GM11168 (cell line): ENCODE results near the gene RAB21.
"Not testable (repeated sequence)": the region's sequence is repeated elsewhere in the genome, so short reads cannot be mapped to it uniquely, and the experiment has no call there.

ENCODE experiments used
- in situ Hi-C: fragments of 300-500 bp; cut with MboI; formaldehyde crosslinking; loops from one replicate; pipeline ENCODE4 v1.12.0; 2022; ENCODE audit warnings: low sequenced_read_pairs; ENCODE audit not compliant: unreplicated experiment

Gene RAB21

DNA sequence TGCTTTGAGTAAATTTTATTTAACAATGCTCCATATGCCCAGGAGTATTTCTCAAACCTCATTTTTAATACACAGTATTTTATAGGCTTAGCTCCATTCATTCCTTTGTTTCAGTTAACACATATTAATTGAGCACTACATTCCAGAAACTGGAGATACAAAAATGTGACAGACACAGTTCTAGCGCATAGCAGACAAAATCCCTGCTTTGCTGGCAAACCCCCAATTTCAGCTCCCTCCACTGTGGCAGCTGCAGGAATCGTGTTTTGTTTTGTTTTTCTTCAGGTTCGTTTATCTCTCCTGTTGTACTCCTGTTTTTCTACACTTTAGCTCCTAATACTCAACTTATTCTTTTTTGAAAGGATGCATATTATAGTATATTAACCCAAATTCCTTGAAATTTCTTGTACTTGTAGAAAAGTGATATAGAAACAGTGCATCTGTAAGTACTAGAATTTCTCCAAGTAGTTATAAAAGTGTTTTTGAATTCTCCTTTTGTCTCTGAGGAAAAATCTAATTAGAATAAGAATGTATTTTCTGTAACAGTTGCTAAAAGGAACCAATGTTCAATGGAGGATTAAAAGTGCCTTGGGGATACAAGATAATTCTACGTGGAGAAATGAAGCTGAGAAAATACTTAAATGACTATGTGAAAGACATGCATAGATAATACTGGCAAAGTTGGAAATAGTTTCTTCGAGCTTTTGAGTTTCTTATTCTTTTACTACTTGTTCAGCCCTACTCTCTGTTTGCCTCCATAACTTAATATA is 6.4 kb upstream of the RAB21 start:
- in situ Hi-C loops = loop anchor here (25.0 kb wide), 1 partner anchor 336 kb away; no protein-coding TSS in a partner anchor

DNA sequence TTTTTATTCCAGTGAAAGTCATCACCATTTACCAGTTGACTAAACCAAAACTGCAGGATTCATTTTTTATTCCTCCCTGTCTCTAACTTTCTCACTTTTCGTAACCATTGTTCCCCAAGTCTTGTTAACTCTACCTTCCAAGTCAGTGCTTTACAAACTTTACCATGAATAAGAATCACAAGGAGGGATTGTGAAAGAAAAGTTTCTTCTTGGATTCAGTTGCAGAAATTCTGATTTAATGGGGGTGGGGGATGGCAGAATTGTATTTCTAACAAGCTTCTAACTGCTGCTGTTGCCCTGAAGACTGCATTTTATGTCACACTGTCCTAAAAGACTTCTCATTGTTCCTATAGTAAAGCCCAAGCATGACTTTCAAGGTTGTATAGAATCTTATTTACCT is 5.0 kb upstream of the RAB21 start:
- in situ Hi-C loops = loop anchor here (25.0 kb wide), 1 partner anchor 337 kb away; no protein-coding TSS in a partner anchor

DNA sequence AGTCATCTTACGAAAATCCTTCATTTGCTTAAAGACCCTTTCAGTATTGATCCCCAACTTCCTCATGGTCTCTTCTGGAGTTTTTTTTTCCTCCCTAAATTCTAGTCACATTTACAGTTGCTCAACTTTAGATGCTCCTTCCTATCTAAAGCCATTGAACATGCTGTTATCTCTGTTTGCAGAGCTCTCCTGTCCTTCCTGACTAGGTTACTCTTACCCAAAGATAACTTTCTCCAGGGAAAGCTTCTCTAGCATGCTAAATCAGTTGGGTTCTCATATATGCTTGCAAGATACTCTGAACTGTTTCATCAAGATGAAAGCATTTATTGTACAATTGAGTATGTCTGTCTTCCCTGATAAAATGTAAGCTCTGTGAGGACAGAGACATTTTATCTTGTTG is 1.8 kb upstream of the RAB21 start:
- in situ Hi-C loops = no loop called here

DNA sequence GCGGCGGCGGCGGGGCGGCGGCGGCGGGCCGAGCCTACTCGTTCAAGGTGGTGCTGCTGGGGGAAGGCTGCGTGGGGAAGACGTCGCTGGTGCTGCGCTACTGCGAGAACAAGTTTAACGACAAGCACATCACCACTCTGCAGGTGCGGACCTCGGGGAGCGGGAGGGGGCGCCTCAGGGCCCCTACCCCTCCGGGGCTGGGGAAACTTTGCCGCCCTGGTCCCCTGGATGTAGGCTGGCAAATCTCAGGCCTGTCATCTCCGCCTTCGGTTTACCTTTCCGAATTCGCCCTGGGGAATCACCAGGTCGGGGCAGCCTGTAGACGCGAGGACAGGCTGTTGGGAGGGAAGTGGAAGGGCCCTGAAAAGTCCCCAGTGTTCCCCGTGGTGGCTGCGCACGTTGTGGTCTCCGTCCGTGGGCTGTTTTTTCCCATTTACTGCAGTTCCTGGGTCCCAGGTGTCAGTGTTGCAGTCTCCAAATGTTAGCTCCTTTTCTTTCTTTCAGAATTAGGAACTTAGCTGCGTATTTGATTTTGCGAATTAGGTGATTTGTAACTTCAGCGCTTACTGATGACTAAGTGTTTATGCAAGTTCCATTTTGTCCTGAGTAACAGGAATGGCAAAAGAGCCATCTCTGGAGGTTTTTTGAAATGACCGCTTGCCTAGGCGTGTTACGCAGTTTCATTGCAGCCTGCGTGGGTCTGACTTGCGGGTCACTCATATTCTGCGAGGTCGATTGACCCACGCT is 656 bp downstream of the RAB21 start:
- in situ Hi-C loops = no loop called here

DNA sequence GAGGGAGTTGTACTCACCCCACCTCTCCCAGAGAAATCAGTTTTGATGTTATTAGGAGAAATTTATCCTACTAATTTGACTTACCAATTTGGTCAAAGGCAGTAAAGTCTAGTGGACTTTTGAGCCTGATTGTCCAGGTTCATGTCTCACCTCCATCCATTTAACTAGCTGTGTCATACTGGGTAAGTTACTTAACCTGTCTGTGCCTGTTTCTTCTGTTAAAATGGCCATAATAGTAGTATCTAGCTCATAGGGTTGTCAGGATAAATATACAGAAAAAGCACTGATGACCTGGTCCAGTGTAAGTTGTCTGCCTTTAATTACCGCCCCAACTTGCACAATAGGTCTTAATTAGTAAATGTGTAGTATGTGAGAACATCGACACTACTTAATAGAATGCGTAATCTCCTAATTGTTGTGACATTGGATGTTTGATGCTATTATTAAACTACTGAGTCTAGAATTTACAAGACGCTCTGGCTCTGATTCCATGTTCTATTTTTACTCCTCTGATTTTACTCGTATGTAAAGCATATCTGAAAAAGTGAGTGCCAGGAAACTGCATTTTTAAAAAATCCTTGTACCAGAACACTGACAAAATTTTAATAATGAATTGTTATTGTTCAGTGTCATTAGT is 1.5 kb downstream of the RAB21 start:
- in situ Hi-C loops = no loop called here

DNA sequence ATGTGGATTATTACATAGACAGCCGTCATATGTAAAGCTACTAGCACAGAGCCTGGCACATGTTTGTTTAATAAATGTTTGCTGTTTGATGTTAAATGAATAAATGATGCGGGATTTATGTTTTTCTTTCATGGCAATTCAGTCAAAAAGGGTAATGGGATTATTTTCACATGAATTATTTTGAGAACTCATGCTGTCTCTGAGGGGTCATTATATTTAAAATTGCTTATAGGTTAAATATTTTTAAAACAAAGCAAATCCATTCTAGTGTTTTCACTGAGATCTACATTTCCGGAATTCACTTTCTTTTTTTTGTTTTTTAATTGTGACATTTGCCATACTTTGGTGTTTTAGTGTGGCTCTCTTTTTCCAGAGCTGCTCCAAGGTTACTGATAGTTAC is 5.3 kb downstream of the RAB21 start:
- in situ Hi-C loops = no loop called here

DNA sequence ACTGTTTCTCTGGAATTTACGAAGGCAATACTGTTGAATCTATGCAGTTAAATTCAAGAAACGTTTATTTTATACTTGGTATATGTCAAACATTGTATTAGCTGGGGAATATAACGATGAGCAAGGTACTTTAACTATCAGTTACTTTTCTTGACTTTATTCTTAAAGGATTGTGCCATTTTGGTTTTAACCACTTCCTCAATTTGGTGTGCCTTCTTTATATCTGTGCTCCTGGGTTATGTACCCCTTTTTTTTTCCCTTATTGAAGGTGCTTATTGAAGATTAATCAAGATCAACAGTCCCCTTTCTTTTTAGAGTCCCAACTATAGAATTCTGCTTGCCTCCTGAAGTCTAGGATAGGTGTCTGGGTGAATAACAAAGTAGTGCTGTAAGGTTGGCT is 5.8 kb downstream of the RAB21 start:
- in situ Hi-C loops = no loop called here

DNA sequence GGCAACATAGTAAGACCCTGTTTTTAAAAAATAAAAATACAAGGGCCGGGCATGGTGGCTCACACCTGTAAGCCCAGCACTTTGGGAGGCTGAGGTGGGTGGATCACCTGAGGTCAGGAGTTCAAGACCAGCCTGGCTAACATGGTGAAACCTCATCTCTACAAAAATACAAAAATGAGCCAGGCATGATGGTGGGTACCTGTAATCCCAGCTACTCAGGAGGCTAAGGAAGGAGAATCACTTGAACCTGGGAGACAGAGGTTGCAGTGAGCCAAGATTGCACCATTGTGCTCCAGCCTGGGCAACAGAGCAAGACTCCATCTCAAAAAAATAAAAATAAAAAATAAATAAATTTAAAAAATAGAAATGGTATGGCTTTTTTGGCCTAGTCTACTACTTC is 6.7 kb downstream of the RAB21 start:
- in situ Hi-C loops = not testable (repeated sequence)

DNA sequence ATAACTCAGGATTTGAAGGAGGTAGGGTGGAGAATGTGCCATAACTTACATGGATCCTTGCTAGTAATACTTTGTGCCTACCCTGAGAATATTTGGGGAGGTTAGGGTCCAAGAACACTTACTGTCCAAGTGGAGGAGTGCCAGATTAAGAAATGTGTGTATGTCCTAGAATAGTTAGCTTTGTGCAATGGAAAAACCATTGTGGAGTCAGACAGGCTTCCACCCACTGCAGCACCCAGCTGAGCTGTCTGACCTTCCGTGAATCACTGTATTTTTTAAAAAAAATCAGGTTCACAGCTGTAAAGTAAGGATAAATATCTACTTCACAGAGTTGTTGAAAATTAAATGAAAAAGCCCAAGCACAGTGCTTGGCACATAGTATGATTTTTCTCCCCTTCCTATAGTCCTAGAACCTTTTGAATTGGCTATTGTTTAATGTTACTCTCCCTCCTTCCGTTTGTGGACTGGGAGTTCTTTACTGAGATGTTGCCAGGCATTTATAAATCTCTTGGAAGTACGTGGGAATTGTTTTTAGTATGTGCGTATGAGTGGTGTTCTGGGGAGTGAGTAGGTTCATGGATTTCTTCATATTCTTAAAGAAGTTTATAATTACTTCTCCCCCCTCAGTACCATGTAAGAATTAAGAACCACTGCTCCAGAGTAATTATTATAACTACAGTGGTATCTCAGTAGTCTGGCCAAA is 9.2 kb downstream of the RAB21 start:
- in situ Hi-C loops = no loop called here

DNA sequence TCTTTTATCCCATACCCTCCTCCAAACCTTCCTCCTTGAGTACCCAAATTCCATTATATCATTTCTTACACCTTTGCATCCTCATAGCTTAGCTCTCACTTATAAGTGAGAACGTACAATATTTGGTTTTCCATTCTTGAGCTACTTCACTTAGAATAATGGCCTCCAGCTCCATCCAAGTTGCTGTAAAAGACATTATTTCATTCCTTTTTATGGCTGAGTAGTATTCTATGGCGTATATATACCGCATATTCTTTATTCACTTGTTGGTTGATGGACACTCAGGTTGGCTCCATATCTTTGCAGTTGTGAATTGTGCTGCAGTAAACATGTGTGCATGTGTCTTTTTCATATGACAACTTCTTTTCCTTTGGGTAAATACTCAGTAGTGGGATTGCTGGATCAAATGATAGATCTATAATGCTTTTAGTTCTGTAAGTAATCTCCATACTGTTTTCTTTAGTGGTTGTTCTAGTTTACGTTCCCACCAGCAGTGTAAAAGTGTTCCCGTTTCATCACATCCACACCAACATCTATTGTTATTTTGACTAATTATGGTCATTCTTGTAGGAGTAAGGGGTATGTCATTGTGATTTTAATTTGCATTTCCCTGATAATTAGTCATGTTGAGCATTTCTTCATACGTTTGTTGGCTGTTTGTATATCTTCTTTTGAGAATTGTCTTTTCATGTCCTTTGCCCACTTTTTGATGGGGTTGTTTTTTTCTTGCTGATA is 10.1 kb downstream of the RAB21 start:
- in situ Hi-C loops = no loop called here

DNA sequence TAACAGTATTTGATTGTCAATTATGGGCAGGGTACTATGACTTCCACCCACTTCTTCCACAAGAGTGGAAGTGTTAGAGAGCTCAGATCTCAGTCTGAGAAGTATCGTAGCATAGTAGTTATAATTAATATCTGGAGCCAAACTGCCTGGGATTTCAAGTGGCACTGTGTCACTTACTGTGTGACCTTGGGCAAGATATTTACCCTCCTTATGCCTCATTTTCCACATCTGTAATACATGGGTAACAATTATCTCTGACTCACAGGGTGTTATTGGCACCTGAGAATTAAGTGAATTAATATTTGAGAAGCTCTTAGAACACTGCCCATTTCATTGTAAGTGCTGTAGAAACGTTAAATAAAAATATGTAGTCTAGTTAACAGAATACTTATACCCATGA is 11.5 kb downstream of the RAB21 start:
- in situ Hi-C loops = no loop called here

DNA sequence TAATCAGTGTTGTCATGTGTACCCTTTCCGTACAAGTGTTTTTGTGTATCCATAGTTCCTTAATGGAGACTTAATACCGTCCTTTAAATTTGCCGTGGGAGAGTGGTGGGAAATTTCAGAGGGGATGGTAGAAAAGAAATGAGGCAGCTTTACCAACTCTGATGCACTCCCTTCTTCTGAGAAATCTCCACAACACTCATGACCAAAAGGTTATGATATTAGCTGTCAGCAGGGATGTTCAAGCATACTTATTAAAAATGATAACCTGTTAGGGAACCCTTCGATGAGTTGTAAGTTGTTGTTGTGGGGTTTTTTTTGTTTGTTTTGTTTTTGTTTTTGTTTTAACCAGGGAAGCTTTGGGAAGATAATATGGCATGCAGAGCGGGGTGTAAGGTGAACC is 12.5 kb downstream of the RAB21 start:
- in situ Hi-C loops = no loop called here

DNA sequence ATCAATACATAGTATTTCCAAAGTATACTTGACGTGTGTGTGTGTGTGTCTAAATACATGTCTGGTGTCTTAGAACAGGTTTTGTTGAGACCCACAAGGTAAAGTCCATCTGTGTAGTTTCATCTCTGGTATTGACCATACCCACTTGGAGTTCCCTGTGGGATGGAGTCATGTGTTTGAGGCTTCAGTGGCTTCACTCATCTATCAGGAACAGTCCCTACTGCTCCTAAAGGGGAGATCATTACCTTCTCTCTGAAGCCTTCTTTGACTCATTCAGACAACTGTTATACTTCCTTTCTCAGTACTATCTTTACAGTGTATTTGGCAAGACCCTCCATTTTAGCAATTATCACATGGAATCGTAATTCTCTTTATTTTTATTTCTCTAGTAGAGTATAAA is 14.2 kb downstream of the RAB21 start:
- in situ Hi-C loops = no loop called here

DNA sequence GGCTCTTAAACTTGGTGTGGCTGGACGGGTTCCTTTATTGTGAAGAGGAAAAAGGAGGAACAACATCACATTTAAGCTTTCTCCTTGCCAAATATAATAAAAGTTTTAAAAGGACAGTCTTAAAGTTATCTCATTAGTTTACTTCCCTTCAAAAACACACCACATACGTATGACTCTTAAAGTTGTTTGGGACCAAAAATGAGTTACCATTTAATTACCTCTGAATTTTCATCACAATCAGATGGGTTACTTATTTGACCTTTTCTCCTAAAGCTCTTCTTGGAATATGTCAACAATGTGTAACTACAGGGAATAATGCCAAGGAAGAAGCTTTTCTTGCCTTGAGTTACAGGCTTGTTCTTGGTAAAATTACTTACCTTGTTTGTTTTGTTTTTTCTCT is 16.4 kb downstream of the RAB21 start:
- in situ Hi-C loops = no loop called here

DNA sequence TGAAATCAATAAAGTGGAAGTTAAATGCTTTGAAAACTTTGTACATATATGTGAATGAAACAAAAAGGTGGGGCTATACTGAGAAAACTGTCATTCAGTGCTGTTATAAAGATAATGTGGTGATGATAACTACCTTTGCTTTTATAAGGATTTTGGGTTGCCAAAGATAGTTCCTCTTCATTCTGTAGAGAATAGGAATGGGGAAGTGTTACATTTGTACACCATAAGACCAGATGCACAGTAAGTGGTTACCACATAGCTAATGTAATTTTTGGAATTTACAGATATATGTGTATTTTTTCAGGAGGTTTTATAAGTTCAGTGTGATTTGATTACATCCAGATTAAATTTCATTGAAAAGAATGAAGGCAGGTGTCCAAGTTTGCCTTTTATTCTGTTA is 18.1 kb downstream of the RAB21 start:
- in situ Hi-C loops = no loop called here

DNA sequence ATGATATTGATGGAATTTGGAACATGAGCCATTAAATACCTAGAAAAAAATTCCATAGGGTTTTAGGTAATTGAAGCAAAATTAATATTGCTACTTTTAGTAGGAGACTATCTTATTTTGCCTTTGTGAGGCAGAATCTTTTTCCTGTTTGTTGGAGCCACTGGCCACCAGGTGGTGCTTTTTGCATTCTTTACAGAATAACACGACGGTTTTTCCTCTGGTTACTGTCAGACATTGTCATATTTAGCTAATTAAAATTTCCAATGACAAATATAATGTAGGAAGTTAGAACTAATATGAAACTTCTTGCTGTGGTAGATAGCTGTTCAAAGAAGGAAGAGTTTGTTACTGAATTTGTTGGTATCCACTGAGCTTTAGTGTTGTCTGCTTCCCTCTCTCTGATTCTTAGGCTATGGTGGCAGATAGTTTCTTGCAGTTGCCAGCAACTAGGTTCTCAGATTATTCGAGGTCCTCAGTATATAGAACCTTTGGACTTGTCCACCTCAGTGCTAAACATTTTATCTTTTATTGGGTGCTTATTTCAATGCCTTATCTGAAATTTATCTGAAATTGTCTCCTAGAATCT is 25.7 kb downstream of the RAB21 start:
- in situ Hi-C loops = no loop called here

DNA sequence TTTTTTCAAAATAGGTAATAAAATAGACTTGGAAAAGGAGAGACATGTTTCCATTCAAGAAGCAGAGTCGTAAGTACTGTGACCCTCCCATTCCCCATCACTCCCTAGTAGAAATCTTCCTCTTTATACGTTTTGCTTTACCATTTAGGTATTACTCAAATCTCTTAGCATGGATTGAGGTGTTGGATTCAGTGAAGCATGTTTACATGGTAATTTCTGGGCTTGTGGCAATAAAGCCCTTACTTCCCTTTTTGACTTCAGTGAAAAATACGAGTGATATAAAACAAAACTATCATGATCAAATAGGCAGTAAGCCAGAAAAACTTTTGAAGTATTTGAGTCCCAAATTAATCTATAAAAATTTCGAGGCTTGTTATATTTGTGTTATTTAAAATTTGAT is 27.4 kb downstream of the RAB21 start:
- in situ Hi-C loops = no loop called here

DNA sequence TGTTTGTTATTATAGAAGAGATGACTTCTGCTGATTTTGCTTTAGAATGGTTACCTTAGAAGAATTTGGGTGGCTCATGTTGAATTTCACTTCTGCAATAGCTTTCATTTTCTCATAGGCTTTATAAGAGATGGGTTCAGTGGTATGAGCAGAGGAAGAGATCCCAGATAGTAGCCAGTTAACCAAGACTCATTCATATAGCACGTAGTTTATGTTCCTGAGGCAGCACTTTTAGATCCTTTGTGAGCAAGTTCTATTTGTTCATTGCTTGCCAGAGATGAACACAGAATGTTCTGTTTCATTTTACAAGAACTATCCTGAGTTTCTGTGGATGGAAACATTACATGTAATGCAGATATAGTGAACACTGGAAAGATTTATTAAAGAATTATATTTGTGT is 32.2 kb downstream of the RAB21 start:
- in situ Hi-C loops = no loop called here

DNA sequence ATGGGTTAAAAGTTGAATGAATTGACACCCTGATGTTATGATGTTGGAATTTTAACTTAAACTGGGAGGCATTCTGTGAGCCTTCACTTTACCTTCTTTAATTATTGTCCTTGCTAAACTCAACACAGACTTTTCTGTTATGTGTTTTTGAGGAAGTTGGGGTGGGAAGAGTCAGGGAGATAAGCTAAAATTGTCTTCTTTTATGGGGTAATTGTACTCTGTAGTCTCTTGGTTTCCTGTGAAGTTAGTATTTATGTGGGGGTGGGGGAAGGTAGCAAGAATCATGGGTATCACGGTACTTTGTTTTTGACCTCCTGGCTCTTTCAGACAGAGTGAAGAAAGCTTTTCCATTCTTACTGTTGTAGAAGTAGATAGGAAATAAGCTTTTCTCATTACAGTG is 32.9 kb downstream of the RAB21 start:
- in situ Hi-C loops = no loop called here

DNA sequence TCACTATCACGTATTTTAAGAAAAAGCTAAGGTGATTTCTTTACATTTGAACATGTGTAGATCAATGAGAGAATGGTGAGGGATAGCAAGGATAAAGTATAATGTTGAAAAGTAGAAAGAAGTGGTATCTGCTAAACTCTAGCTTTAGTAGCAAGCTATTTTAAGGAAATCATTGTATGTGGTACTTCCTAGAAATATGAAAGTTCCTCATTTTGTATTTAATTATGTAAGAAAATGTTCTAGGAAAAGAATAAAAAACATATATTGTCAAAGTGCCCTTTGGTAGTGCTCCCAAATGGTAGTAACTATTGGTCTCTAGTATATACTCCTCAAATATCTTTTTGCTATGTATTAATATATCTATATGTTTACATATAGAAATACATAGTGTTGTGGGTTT is 35.7 kb downstream of the RAB21 start:
- in situ Hi-C loops = no loop called here
